Measurements from ENCODE around the gene NOL3. TPM values are rescaled to one million over a fixed set of nuclear protein-coding genes. Genes with fewer than 3 reads are reported as not detected.
A peak's percentile ranks its signal among the peaks of the same experiment; 100 is the strongest.
"Not testable (repeated sequence)": the region's sequence is repeated elsewhere in the genome, so short reads cannot be mapped to it uniquely, and the experiment has no call there.

Gene NOL3
- total RNA-seq = 86.3 TPM
- long read RNA-seq, transcript NOL3-201 (4 exons, 1,394 nt) = major isoform, 13 of 192 reads
- long read RNA-seq, transcript NOL3-209 (4 exons, 752 nt) = minor isoform, 5 of 192 reads
- long read RNA-seq, partial matches to known transcripts = 150 of 192 reads
- long read RNA-seq, other reads (novel, unspliced or antisense) = 21 of 192 reads

DNA sequence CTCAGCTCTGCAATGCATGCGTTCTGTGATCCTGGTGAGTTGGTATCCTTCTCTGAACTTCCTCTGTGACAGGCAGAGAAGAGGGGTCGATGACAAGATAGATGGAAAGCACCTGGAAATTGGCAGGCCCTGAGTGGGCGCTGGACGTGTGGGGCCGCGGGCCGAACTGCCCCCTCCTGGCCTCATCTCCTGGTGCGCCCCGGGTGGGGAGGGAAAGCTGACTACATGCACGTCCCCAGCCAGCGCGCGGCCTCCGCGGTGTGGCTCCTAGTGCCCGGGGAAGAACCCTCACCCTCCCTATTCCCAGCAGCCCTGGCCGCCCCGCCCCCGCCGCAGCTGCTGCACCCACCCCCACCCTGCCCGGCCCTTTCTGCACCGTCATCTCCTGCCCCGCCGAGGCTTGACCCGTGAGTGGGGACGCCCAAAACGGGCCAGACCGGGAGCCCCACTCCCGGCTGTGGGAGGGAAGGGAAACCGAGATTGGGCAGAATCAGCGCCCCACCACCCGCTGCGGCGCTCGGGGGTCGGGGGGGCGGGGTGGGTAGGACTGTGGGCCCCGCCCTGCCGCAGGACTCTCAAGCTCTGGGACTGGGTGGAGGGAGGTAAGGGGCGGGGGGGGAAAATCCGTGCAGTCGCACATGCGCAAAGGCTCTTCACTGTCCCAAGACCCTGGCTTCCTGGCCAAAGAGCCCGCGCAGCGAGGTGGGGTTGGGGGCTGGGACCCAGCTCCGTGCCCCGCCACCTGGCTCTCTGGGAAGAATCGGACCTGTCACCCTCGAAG is at the start of gene NOL3:
Gene NOL3, plus strand, starts transcription at position 371 of the 781 bp plus-strand sequence.
- intact Hi-C loops (cut with DNase I) = no loop called here
- DNase-seq (ENCODE audit: low spot score) = peak; percentile 92

DNA sequence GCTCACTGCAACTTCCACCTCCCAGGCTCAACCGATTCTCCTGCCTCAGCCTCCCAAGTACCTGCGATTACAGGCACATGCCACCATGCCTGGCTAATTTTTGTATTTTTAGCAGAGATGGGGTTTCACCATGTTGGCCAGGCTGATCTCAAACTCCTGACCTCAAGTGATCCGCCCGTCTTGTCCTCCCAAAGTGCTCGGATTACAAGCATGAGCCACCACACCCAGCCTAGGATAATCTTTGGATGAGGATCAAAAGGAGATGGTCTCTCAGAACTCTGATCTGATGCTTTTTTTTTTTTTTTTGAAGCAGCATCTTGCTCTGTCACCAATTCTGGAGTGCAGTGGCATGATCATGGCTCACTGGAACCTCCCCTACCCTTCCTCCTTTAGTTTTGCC is 47.5 kb upstream of the NOL3 start:
- DNase-seq (ENCODE audit: low spot score); intact Hi-C loops (cut with DNase I): not testable (repeated sequence)

DNA sequence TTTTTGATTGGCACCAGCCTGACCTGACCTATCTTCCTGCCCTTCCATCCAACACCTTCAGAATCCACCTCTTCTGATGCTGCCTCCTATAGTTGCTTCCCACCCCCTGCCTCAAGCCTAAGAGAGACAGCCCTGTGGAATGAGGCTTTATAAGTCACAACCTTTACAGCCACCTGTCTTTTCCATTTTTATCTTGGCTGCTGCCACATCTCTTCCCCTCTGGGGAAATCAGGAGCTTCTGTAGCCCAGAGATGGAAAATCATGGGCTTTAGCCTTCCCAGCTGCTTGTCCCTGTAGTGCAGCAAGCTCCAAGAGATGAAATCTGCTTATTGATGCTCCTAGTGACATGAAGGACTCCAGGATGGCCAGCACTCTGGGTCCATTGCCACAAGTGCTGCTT is 41.9 kb upstream of the NOL3 start:
- intact Hi-C loops (cut with DNase I) = no loop called here
- DNase-seq (ENCODE audit: low spot score) = no peak

DNA sequence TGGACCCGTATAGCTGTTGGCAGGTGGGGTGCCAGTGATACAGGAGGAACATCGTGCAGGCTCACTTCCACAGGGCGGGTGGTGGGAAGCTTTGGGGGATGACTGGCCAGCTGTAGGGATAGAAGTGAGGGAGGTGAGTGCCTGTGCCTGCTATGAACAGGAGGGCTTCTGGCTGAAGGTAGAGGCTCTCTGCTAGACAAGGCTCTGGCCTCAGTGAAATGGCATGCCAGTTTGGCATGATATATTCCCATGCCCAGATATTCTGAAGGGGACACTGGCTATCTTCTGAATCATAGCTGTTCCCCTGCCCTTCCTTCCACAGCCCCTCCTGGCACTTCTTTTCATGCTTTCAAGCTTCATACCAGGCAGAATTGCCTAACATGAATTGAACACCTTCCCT is 41.5 kb upstream of the NOL3 start:
- intact Hi-C loops (cut with DNase I) = no loop called here
- no peak for DNase-seq (ENCODE audit: low spot score)

DNA sequence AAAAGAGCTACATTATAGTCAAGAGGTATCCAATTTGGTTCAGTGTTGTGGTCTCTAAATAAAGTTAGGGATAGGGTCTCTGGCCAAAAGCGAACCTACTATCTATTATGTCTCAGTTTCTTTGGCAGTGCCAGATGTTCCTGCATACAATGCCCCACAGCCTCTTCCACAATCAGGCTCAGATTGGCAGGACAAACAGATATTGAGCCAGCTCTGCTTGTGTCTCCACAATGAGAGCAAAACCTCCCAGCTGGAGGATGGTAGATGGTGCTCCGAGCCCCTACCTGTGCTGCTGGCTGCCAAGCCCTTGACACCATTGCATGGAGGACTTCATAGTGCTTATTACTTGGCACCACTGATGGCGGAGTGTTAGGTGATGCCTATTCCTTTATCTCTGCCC is 40.9 kb upstream of the NOL3 start:
- intact Hi-C loops (cut with DNase I) = no loop called here
- DNase-seq (ENCODE audit: low spot score) = no peak

DNA sequence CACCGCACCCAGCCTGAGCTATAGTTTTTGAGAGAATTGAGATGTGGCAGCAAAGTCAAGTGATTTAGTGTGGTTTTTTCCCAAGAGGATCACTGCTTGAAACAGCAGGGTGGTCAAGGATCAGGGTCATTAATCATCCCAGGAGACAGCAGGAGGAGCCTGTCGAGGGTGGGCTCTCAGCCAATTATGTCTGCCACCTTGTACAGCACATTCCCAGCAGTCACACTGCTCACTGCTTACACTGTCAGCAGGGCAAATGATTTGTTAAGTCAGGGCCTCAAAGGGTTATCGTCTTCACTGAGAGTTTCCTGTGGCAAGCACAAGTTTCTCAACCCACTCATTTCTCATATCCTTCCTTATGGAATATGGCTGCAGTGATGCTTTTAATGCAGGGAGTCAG is 32.7 kb upstream of the NOL3 start:
- no peak for DNase-seq (ENCODE audit: low spot score)
- intact Hi-C loops (cut with DNase I) = no loop called here

DNA sequence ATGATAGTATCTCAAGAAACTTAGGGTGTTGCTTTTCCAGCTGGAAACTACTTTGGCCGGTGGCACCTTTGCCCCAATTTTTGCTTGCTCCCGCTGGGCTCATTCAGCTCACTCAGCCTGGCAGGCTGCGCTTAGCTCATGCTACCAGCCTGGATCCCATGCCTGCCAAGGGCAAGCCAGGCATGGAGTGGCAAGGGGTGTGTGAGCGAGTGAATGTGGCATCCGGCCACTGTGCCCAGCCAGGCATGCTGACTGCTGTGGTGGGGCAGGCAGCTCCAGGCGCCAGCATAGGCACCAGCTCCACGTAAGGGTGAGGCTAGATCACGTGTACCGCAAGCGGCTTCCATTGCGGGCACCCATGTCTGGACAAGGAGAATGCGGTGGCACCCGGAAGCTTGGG is 28.9 kb upstream of the NOL3 start:
- DNase-seq (ENCODE audit: low spot score) = no peak
- intact Hi-C loops (cut with DNase I) = no loop called here

DNA sequence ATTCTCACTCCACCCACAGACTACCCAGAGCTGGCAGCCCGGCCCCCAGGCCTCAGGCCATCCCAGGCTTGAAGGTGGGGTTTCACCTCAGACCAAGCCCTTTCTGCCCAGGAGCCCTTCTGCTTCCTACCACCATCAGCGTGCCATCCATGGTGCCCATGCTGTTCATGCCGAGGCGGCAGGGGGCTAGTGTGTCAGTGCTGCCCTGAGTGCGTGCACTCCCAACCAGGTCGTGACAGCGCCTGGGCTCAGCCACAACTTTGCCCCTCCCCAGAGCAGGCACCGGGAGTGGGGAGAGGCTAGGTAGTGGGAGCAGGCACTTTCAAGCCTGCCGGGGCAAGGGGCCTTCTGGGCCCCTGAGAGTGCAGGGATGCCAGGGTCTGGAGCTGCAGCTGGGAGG is 28.0 kb upstream of the NOL3 start:
- intact Hi-C loops (cut with DNase I) = no loop called here

DNA sequence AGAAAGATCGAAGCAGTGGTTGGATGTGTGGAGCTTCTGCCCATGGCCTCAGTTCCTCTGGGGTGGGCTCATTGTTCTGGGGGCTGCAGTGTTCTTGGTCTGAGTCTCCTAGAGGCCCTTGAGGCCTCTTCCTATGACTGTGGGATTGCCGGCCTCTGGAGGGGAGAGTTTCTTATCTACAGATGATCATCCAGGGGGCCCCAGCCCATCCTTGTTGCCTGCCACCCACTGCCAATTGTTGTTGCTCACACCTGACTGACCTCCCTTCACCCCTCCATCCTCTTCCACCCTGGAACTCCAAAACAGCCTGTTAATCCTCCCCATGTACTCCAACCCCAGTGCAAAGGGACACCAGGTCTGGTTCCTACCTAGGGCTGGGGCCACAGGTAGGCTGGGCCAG is 25.4 kb upstream of the NOL3 start:
- DNase-seq (ENCODE audit: low spot score) = no peak
- intact Hi-C loops (cut with DNase I) = no loop called here

More for the DNA sequence above, 28.0 kb upstream of the NOL3 start:
- no peak for DNase-seq (ENCODE audit: low spot score)

DNA sequence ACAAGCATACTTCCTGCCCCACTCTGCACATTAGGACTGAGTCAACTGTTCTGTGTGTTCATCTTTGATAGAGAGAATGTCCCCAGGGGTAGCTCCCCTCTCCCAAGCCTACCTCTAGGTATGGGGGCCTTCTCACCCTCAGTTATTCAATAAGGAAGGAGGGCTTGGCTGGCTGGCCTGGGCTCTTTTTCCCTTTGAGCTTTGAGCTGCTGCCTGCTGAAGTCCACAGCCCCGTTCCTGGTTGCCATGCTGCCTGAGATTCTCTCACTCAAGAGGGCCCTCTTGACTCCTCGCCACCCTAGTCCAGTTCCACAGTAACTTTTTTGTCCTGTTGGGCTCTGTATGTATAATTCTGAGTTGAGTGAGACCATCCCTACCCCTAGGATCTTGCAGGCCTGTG is 24.6 kb upstream of the NOL3 start:
- DNase-seq (ENCODE audit: low spot score) = no peak

DNA sequence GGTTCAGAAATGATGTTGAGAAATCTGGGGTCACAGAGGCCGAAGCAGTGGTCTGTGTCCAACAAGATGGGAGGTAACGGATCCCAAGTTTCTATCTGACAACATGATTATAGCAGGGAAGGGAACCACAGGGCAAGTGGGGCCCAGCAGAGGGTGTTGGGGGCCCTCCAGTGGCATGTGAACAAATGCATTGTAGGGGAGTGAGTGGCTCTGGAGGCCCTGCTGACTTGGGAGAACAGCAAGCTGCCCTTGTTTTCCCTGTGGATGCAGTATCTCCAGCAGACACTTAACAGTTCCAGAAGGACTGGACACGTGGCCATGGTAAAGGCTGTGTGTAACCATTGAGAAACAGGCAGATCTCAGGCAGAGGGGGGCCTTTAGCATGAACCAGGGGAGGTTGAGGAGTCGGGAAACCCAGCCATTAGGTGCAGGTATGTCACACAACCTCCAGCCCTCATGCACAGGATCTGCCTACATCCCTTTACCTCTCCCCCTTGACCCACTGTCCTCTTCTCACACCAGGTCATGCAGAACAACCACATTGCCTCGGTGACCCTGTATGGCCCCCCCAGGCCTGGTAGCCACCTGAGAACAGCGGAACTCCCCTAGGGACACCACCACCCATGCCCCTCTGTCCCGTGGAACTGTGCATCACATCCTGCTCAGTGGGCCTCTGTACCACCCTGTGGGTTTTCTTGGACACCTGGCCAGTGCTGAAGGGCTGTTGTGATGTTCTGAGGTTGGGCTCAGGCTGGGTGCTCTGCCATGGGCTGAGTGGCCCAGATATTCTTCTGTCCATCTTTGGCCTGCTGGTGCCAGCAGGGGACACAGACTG is 23.6 kb upstream of the NOL3 start:
- intact Hi-C loops (cut with DNase I) = no loop called here
- no peak for DNase-seq (ENCODE audit: low spot score)

More for the DNA sequence above, 24.6 kb upstream of the NOL3 start:
- intact Hi-C loops (cut with DNase I) = no loop called here

DNA sequence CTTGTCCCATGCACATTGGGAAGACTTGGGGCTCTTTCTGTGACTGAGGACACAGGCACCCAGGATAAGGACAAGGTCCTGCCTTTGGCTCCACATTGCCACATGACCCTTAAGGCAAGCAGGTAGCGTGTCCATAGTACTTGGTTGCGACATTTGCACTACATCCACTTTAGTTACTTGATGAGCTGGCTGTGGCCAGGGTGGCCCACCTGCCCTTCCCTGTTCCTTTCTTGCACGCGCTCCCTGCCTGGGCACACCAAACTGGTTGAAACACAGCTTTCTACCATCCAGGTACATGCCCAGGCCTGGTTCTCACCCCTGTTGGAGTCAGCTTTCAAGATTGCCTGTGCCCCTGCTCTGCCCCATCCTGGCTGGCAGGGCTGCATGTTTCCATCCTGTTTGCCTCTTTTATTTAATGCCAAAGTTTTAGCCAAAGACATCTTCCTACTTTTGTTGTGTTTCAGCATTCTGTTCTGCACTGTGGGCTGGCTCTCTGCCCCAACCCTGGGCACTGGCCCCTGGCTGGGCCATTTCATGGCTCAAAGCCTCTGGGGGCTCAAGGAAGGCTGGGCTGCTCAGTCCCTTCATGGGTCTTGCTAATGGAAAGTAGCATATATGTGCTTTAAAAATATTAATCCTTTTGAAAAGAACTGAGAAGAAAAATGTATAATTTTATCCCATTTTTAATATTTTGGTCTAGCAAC is 22.7 kb upstream of the NOL3 start:
- intact Hi-C loops (cut with DNase I) = no loop called here
- DNase-seq (ENCODE audit: low spot score) = no peak

DNA sequence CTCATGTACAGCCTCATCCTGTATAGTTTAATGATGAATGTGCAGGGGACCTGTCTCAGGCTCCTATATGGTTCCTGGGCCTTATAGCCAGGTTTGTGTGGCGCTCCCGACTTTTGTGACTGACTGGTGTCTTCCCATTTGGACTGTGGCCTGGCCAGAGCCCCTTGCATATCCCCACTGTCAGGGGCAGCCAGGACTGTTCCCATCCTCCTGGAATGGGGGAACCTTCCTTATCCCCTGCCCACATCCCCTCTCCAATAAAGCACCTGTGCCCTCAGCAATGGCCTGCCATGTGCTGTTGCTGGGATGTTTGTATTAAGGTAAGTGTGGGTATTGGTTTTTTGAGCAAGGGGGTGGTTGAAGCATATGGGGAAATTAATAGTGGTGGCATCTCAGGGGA is 22.1 kb upstream of the NOL3 start:
- intact Hi-C loops (cut with DNase I) = no loop called here
- DNase-seq (ENCODE audit: low spot score) = no peak

DNA sequence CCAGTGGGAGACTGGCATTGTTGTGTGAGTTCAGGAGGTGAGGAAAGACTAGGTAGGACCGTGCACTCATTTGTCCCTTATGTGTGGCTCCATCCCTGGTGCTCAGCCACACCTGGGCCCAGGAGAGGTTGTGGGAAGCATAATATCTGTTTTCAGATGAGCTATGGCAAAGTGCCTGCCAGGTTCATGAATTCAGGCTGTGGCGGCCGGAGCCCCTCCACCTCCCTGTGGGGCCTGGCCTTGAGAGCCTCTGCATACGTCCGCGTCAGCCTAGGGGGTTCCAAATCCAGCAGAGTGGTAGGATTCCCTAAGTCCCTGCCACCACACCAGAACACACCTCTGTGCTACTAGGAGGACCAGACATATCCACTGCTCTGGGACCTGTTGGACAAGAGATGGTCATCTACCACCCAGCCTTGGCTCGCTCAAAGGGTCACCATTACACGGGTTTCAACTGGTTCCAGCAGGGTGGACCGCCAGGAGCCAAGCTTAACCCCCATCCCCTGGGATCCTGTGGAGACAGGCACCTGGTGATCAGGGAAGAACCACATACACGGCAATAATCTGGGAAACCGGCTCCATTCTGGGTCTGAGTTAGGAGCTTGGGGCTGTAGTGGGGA is 21.6 kb upstream of the NOL3 start:
- DNase-seq (ENCODE audit: low spot score) = no peak
- intact Hi-C loops (cut with DNase I) = no loop called here

DNA sequence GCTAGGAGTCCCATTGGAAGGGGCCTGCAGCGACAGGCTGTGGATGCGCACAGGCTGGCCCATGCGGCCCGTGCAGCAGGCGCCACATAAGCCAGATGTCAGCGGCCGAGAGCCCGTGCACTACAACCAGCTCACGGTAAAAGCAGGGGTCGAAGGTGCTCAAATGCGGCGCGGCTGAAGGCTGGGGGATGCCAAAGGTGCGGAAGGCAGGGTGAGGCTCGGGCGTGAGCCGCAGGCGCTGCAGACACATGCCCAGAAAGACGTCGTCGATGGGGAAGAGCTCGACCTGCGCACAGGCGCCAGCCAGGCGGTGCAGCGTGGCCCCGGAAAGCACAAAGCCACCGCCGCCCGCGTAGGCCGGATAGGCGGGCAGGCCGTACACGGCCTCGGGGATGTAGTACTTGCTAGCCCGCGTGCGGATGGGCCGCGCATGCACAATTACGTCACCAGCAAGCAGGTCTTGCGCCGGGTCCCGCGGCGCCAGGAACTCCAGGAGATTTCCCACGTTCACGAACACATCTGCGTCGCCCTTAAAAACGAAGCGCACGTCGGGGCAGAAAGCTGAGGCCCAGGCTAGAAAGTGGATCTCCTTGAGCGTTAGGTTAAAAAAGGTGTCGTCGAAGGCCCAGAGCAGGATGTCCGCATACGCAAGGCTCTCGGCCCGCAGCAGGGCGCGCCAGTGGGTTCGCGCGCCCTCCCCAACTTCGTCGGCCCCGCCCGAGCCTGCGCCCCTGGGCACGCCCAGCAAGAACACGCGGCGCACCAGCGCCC is 20.9 kb upstream of the NOL3 start:
- DNase-seq (ENCODE audit: low spot score) = no peak
- intact Hi-C loops (cut with DNase I) = no loop called here

DNA sequence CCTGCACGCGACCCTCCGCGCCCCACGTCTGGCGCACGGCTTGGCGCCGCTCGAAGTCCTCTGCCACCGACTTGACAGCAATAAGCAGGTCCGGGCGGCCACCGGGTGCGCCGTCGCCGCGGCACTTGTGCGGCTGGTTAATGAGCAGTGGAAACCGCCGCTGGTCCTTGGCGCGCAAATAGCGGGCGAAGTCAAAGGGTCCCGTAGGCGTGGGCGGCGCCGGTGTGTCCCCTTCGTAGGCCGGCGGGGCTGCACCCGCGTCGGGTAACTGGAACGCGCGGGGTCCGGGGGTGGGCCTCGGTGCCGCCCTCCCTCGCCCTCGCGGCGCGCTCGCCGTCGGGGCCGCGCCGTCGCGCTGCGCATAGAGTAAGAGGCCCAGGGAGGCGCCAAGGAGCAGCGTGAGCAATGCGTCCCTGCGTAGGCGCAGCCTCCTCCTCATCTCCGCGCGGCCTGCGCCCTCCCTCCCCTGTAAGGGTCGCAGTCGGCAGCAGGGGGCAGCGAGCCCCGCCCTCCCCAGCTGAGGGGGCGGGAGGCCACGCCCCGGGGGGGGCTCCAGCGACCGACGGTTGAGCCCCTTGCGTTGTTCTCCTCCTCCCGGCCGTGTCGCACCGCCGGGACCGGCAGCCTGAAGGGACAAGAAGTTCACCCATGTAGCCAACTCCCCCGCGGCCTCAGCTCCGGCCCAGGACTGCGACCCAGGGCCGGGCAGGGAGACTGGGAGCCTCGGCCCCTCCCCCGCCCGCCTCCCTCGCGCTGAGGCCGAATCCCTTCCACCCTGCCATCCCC is 20.1 kb upstream of the NOL3 start:
- intact Hi-C loops (cut with DNase I) = no loop called here

DNA sequence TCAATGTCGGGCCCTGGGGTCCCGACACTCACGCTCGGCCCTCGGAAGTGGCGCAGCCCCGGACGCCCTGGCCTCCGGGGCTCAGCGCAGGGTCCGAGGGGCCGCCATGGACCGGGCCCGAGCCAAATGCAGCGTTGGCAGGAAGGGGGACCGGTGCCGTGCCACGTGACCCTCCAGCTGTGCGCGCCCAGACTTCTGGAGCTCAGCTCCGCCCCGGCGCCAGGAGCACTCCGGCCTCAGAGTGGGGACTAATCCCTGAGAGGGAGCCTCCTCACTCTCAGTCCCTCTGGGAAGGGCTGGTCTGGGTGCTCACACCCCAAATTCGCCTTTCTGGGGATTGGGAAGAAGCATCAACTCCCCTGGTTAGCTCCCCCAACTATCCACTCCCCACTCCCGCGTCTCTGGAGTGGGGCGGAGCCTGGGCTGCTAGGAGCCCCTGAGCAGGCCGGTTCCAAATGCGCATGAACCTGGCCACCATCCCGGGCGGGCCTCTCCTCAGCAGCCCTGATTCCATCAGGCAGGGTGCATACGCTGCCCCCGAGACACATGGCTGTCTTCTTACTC is 19.4 kb upstream of the NOL3 start, which contains the start of gene B3GNT9:
Gene B3GNT9, minus strand, starts transcription at position 166 of the 564 bp plus-strand sequence. CDS start 513 bp downstream, outside the sequence.
- intact Hi-C loops (cut with DNase I) = no loop called here
- DNase-seq (ENCODE audit: low spot score) = peak; percentile 86

More for the DNA sequence above, 20.1 kb upstream of the NOL3 start:
- no peak for DNase-seq (ENCODE audit: low spot score)

Measured in cardiac septum (tissue), 1 donor.